Measurements from ENCODE around the gene PIN1. TPM values are rescaled to one million over a fixed set of nuclear protein-coding genes. Genes with fewer than 3 reads are reported as not detected.
"Not testable (repeated sequence)": the region's sequence is repeated elsewhere in the genome, so short reads cannot be mapped to it uniquely, and the experiment has no call there.

PIN1 gene
- polyA plus RNA-seq, 3 donors = 46.7 to 76.9 (median 64.0) TPM

DNA sequence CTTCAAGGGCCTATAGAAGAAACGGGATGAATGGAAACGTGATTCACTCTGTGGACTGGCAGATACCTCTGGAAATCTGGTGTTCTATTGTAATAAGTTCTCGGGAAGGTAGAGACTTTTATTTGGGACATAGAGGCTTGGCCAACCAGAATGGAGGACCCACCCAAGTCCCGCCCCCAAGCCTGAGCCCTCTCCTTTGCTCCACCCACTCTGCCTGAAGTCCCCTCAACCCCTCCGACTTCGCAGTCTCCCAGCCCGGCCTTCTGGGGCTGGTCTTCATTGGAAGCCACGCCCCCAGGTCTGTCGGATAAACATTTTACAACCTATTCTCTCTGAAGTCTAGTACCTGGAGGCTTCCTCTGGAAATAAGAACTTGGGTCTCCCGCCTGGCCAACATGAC, 33.1 kb upstream of the PIN1 start:
- no peak for DNase-seq (ENCODE audit: extremely low read depth in 1 of 11, low read depth in 9 of 11, low spot score in 4 of 11)

DNA sequence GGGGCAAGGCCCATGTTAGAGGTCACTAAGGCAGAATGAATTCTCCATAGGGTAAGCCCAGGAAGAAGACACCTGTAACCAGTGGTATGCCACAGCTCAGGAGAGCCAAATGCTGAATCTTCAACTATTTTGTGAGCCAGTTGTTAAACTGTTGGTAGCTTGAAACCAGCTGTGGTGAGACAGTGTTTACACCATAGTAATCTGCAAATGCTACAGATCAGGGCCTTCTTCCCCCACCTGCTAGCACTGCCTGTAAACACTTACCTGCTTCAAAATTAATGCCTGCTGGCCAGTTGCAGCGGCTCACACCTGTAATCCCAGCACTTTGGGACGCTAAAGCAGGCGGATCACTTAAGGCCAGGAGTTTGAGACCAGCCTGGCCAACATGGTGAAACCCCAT, 28.3 kb upstream of the PIN1 start:
- no peak for DNase-seq (ENCODE audit: extremely low read depth in 1 of 11, low read depth in 9 of 11, low spot score in 4 of 11)

DNA sequence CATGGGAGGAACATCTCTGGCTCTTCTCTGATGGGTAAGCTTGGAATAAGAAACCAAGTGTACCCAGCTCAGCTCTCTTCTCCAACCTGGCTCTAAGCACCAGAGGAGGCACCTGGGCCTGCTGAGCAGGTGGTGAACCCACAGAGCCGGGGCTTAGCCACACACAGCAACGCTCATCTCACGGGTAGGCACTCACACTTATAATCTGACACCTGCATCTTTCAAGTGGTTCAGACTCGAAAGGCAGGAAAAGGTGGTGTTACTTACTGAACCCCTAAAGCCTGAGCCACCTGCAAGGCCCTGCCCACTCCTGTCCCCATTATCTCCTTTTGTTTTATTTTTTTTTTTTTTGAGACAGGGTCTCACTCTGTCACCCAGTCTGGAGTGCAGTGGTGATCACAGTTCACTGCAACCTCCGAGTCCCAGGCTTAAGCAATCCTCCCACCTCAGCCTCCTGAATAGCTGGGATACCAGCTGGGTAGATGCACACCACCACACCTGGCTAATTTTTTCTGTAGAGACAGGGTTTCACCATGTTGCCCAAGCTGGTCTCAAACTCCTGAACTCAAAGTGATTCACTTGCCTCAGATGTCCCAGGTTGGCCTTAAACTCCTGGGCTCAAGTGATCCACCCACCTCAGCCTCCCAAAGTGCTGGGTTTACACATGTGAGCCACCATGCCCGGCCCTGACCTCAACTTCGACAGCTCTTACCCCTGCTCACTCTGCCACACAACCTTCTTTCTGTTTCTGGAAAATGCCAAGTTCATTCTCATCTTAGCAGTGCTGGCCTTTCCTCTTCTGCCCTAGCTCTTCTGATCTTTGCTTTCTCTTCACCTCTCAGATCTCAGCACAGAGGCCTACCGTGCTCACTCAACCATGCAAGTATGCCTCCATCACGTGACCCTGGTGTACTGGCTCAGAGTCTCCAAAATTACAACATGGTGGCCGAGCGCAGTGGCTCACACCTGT, 26.0 kb upstream of the PIN1 start:
- DNase-seq (ENCODE audit: extremely low read depth in 1 of 11, low read depth in 9 of 11, low spot score in 4 of 11) = no peak

DNA sequence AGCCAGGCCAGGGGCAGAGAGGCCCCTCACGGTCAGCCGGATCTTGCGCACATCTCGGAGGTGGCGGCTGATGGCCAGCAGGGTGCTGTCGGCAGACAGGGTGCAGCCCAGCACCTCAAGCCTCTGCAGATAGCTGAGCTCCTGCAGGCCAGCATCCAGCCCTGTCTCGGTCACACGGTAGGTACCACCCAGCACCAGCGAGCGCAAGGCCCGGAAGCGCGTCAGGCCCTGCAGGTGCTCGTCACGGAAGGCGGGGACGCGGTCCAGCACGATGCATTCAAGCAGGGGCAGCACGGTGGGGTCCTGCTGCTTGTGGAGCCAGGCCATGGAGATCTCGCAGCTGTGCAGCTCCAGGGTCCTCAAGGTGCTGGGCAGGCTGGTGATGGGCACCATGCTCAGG, 24.0 kb upstream of the PIN1 start:
- no peak for DNase-seq (ENCODE audit: extremely low read depth in 1 of 11, low read depth in 9 of 11, low spot score in 4 of 11)

DNA sequence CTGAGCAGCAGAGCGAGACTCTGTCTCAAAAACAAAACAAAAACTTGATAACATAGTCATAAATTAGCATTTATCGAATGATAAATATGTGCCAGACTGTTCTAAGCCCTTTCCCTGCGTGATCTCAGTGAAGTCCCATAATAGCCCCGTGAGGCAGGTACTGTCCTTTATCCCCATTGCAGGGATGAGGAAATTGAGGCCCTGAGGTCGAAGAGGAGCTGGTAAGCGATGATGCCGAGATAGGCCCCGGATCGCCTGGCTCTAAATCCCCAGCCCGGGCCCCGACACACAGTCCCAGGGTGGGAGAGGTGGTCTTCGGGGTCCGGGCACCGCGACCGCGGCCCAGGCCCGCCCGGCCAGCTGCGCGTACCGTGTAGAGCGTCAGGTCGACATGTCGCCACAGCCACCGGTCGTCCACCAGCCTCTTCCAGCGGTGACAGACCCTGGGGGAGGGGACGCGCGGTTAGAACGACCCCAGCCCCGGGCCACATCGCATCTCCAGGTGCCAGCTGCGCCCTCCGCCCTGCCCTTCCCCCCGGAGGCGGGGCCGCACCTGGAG, 16.9 kb upstream of the PIN1 start:
- no peak for DNase-seq (ENCODE audit: extremely low read depth in 1 of 11, low read depth in 9 of 11, low spot score in 4 of 11)

- peak; percentile 98 to 100 (median 100) for DNase-seq (ENCODE audit: extremely low read depth in 1 of 11, low read depth in 9 of 11, low spot score in 4 of 11)
These were observed 16.2 kb upstream of the PIN1 start, which contains the start of gene FBXL12 for GRCh38 chr19:9818734-9819595. TSS of gene FBXL12 (minus strand) at chr19:9819079. CDS start at chr19:9818813, 266 bp downstream.

GRCh38 chr19:9819596-9819909, 15.6 kb upstream of the PIN1 start:
- DNase-seq (ENCODE audit: extremely low read depth in 1 of 11, low read depth in 9 of 11, low spot score in 4 of 11) = no peak

GRCh38 chr19:9820034-9820433, 15.1 kb upstream of the PIN1 start:
- DNase-seq (ENCODE audit: extremely low read depth in 1 of 11, low read depth in 9 of 11, low spot score in 4 of 11) = not testable (repeated sequence)

GRCh38 chr19:9823816-9824215, 11.3 kb upstream of the PIN1 start:
- no peak for DNase-seq (ENCODE audit: extremely low read depth in 1 of 11, low read depth in 9 of 11, low spot score in 4 of 11)

DNA sequence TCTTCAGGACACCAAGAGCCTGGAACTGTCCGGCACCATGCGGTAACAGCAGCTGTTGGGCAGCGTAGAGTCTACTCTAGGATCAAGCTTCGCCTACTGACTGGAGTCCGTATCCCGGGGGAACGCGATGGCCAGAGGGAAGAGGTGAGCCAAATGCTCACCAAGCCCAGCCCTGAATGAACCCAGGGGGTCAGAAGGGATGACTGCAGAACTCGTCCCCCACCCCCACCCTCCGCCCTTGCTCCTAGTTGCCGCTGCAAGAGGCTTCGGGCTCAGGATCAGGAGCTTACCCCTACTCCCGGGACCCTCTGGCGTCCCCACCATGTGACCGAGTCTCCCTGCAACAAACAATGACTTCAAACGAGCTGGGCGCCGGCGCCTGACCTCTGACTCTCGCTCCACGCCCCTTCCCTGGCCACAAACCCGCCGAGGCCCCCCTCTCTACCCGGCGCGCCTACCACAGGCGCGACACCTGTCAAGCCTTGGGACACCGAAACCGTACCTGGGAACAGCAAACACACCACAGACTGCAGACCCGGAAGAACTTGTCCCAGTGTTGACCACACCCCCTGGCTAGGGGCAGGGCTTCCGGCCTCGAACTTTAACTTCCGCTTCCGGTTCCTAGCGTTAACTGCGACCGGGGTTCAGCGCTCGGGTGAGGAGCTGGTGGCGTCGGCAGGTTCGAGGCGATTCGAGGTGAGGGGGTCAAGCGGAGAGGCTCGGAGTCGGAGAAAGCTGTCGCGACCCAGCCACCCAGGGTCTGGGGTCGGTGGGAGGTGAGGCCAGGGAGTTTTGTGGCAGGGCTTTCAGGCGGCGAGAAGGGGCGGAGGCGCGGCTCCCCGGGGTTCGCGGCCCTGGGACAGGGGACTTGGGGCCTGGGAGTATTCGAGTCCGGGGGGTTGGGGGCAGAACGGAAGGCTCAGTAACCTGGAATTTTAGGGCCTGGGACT, 7.6 kb upstream of the PIN1 start, which contains the start of gene UBL5:
Gene UBL5, plus strand, starts transcription at position 630 of the 950 bp plus-strand sequence. CDS start 420 bp downstream, outside the sequence.
- peak; percentile 74 to 91 (median 86) for DNase-seq (ENCODE audit: extremely low read depth in 1 of 11, low read depth in 9 of 11, low spot score in 4 of 11)

DNA sequence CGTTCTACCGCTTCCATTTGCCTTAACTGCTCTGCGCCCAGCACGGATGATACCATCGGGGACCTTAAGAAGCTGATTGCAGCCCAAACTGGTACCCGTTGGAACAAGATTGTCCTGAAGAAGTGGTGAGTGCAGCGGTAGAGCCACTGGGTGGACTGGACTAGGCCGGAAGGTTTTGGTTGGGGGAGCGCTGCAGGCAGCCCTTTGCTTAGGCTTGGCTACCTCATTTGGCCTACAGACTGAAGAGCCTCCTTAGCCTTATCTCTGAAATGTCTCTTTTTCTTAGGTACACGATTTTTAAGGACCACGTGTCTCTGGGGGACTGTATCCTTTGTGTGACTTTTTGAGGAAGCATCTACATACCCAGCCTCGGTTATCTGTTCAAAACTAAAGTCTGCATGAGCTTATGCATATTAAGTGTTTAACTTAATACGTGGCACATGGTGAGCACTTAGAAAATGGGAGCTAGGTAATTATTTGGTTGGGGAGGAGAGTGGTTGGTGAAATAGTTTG, 6.5 kb upstream of the PIN1 start:
- no peak for DNase-seq (ENCODE audit: extremely low read depth in 1 of 11, low read depth in 9 of 11, low spot score in 4 of 11)

DNA sequence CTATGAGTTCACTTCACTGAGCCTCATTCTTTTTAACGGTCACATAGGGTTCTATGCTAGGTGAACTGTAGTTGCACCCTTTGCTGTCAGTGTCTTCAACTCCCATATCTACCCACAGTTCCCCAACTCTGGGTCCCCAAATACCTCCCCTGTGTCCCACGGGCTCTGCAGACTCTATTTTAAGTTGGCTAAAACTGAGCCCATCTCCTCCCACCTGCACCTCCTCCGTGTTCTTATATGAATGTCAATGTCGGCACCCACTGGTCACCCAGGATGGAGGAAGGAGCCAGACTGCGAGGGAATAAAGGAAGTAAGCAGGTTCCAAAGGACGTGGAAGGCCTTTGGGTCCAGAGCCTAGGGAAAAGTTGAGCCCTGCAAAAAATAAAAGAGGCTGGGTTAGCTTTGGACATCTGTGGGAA, 802 bp upstream of the PIN1 start:
- DNase-seq (ENCODE audit: extremely low read depth in 1 of 11, low read depth in 9 of 11, low spot score in 4 of 11) = no peak

DNA sequence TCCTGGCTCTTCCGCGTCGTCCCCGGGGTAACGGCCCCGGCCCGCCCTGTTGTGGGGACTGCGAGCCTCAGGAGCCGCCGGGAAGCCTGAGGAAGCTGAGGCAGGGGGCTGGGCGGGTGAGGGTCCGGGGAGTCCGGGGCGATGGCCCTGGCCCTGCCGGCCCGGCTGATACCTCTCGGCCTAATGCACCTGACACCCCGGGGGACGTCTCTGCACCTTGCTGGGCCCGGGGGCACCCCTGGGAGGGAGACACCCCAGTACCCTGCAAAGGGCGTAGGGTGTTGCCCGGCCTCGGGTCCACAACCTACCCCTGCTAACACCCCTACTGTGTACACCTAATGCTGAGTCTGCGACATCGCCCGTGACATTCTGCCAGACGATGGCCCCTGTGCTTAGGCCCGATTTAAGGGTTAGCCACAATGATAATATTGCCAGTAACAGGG, 410 bp downstream of the PIN1 start:
- no peak for DNase-seq (ENCODE audit: extremely low read depth in 1 of 11, low read depth in 9 of 11, low spot score in 4 of 11)

DNA sequence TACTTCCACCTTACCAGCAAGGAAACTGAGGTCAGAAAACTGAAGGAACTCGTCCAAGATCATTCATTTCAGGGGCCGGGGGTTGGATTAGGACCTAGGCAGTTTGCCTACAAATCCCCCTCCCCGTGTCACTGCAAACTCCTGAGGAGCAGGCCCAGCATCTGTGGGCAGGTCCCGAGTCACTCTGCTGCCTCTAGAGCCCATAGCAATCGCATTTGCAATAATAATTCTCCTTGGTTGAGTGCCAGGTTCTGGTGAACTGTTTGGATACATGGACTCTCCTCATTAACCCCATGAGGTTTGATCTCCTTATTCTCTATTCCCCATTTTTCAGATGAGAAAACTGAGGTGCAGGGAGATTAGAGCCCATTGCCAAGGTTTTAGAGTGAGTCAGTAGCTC, 903 bp downstream of the PIN1 start:
- DNase-seq (ENCODE audit: extremely low read depth in 1 of 11, low read depth in 9 of 11, low spot score in 4 of 11) = no peak

GRCh38 chr19:9838324-9838723, 3.2 kb downstream of the PIN1 start:
- DNase-seq (ENCODE audit: extremely low read depth in 1 of 11, low read depth in 9 of 11, low spot score in 4 of 11) = no peak

DNA sequence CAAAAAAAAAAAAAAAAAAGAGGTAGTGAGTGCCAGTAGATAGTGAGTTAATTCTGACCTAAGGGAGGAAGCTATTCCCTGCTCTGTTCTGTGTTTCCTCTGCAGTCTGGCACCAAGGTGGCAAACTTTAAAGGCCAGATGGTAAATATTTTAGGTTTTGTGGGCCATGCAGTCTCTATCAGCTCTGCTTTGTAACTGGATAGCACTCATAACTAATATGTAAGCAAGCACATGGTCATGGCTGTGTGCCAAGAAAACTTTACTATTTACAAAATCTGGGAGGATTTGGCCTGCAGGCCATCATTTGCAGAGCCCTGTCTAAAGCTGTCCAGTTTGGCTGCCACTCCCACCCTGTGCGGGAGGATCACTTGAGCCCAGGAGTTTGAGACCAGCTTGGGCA, 4.3 kb downstream of the PIN1 start:
- no peak for DNase-seq (ENCODE audit: extremely low read depth in 1 of 11, low read depth in 9 of 11, low spot score in 4 of 11)

DNA sequence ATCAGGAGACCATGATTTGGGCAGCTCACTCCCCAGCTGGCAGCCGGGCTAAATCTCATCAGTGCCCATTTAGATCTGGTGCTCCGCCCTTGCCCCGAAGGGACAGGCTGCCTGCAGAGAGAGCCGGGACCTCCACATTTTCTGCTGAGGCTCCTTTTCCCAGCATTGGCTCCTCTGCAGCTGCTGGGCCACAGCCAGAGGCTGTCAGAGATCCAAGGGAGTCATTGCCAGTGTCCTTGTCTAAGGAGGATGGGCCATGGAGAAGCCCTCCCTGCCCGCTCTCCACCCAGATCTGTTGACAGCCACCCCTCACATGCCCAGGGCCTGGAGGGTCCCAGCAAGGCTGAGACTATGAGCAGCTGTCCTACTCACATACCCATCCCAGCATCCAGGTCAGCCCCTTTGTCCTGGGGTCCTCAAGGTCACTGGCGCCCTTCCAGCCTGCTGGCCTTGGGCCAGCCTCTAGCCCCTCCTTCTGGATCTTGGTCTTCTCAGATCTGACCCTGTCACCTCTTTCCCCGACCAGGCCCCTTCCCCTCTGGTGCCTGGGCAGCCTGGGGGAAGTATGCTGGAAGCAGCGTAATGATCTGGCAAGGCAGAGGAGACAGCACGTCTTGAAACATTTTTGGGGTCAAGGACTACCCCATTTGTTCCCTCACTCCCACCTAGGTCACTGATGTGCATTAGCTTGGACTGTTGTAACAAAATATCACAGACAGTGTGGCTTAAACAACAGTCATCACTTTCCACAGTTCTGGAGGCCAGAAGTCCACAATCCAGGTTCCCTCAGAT, 7.9 kb downstream of the PIN1 start:
- no peak for DNase-seq (ENCODE audit: extremely low read depth in 1 of 11, low read depth in 9 of 11, low spot score in 4 of 11)

Measured in renal cortex interstitium (tissue), 11 donors.